IPS-20b (cell line): ENCODE data around the gene THAP7.

ENCODE experiments used
- H3K27ac ChIP-seq: one replicate; pipeline ENCODE4 v1.5.1; 2013; ENCODE audit warnings: low read length
- H3K27me3 ChIP-seq: 2 replicates; pipeline ENCODE4 v1.6.1; 2013; ENCODE audit warnings: mild to moderate bottlenecking, low read length, inconsistent platforms; ENCODE audit not compliant: insufficient read depth
- H3K36me3 ChIP-seq: 2 replicates; pipeline ENCODE4 v1.6.1; 2013; ENCODE audit warnings: low read depth, mild to moderate bottlenecking, inconsistent platforms, low read length, moderate library complexity; ENCODE audit not compliant: insufficient read depth
- H3K4me1 ChIP-seq: 2 replicates; pipeline ENCODE4 v1.6.1; 2013; ENCODE audit warnings: mild to moderate bottlenecking, control low read depth, inconsistent platforms, low read length, moderate library complexity; ENCODE audit not compliant: insufficient read depth
- H3K4me3 ChIP-seq: 2 replicates; pipeline ENCODE4 v1.5.1; 2013; ENCODE audit warnings: mild to moderate bottlenecking, low read length, inconsistent platforms
- H3K9ac ChIP-seq: 2 replicates; pipeline ENCODE4 v1.6.1; 2013; ENCODE audit warnings: low read depth, mild to moderate bottlenecking, inconsistent platforms, low read length, moderate library complexity
- H3K9me3 ChIP-seq: 2 replicates; pipeline ENCODE4 v1.6.1; 2013; ENCODE audit warnings: mild to moderate bottlenecking, low read depth, low read length, inconsistent platforms; ENCODE audit not compliant: insufficient read depth

Gene THAP7

DNA sequence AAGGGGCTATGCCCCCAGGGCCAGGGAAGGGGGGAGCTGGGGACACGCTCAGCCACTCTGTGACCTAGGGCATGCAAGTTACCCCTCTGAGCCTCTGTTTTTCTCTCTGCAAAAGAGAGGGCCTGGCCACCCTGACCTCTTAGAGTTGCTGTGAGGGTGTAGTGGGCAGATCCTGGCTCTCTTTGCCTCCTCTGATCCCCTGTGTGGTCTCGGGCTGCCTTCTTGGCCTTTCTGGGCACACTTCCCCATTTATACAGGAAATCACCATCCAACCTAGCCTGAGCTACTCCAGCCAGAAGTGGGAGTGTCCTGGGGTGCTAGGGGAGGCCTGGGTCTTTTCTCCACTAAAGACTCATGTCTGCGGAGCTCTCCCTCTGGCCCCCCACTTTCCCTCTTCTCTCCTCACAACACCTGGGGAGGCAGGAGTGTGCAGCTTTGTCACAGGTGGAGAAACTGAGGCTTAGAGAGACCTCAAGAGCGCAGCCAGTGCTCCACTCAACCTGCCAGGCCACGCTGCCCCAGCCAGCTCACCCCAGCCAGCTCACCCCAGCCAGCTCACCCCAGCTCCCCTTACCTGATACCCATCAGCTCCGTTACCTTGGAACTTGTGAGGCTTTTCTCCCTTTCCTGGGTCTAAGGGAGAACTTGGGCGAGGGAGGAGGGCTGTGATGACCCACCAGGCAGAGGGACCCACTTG is 33.5 kb downstream of the THAP7 start:
- no peak overlapping the region for H3K27ac ChIP-seq
- H3K4me3 ChIP-seq, result no peak overlapping the region
- no peaks in the 10 kb centered on the region for H3K36me3 ChIP-seq
- H3K9ac ChIP-seq, result no peak overlapping the region
- H3K9me3 ChIP-seq, result no peaks in the 10 kb centered on the region
- H3K4me1 ChIP-seq, result peaks cover 17% of the 10 kb centered on the region
- H3K27me3 ChIP-seq, result peaks cover 66% of the 10 kb centered on the region

DNA sequence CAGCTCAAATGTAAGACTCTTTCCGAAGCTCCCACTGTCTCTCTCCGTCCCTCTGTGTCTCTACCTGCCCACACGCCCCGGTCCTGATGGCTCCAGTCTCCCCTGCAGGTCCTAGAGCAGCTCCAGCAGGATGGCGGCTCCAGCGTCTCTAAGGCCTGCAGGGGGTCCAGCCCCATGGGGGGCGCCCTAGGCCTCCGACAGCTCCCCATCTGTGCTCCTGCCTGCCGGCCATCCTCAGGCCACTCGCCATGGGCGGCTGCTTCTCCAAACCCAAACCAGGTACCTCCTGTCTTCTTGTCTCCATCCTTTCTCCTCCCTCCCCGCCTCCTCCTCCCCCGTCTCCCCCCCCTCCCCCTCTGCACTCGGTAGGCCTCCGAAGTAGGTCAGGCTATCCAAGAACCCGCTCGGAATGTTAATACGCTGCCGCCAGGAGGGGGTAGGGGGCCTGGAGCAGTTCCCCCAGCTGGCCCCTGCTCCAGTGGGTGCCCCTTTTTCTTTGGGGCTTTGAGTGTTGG is 34.2 kb downstream of the THAP7 start:
- Histone ChIP-seq H3K9ac (no peak overlapping the region), H3K27ac (no peak overlapping the region), H3K27me3 (peaks cover 73% of the 10 kb centered on the region), H3K4me3 (peak overlapping the region; percentile 30; the same call in 1 of the 2 replicates), H3K4me1 (peaks cover 17% of the 10 kb centered on the region), H3K9me3 (no peaks in the 10 kb centered on the region), H3K36me3 (no peaks in the 10 kb centered on the region)

DNA sequence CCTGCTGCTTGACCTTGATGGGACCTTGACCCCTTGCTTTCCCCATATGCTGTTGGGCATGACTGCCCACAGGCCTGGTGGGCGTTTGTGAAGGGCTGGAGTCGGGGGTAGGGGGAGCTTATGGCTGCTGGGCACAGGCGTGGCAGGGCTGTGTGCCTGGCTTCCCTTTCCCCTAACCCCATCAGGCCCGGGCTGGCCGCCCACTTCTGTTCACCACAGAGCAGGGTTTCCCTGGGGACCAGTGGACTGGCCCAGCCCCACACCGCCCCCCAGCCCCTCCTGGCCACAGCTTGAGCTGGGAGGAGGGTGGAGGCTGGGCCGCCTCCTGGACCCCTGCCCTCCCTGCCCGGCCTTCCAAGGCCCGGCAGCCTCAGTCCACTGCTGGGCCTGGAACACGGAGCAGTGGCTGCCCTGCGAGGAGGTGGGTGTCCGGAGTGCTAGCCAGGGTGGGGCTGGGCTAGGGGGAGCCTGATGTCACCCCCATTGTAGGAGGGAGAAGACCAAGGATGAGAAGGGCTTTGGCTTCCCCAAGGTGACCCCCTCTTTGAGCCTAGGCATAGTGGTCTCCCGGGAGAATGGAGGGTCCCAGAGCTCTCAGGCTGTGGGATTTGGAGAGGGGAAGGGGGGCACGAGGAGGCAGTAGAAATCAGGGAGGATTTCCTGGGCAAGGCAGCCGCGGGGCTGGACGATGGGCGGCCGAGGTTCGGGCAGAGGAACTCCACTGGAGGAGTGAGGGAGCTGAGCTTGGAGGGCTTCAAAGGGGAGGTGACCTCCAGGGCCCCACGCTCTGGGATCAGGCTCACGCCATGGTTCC is 34.8 kb downstream of the THAP7 start, which contains the start of gene AIFM3:
Gene AIFM3, plus strand, starts transcription at position 373 of the 814 bp plus-strand sequence. CDS start 690 bp downstream, outside the sequence.
- Histone ChIP-seq H3K9me3 (no peaks in the 10 kb centered on the region), H3K27me3 (peaks cover 79% of the 10 kb centered on the region), H3K36me3 (no peaks in the 10 kb centered on the region), H3K4me1 (peaks cover 17% of the 10 kb centered on the region), H3K9ac (no peak within 1 kb of the TSS), H3K4me3 (peak within 1 kb of the TSS; percentile 30; the same call in 1 of the 2 replicates), H3K27ac (no peak within 1 kb of the TSS)

DNA sequence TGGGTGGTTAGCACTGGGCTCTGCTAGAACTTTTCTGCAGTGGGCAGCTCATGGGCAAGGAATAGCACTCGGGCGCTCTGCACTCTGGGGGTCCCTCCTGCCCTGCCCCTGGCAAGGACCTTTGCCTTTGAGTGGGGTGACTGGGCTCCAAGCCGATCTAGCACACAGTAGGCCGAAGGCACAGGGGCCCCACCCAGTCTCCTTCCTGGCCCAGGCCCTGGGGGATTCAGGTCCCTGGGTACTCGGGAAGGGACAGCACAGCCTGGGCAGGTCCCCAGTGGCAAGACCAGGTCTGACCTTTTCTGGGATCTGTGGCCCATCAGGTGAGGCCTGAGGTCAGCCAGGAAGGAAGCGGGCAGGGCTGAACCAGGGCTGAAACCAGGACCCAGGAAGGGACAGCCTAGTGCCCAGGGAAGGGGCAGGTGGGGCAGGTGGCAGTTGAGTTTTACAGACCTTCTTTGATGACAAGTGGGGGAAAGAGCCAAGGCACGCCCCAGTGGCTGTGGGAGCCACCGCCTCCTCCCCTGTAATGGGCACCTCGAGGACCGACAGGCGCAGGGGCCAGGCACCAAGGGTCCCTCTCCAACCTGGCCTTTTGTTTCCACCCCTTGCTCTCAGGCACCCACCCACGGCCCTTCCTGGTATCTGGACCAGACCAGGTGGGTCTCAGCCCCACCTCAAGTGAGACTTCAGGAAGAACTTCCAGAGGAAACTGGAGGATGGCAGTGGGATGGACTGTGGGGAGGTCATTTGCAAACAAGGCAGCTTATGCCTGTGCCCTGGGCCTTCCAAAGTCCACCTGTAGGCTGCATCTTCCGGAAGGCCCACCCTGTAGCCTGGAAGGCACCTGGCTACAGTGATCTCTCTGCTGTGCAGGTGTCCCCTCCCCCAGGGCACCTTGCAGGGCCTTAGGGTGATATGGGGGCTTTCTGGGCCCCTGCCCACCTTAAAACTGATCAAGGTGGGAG is 35.7 kb downstream of the THAP7 start:
- H3K27me3 ChIP-seq, result peaks cover 80% of the 10 kb centered on the region
- no peak overlapping the region for H3K27ac ChIP-seq
- no peak overlapping the region for H3K9ac ChIP-seq
- H3K9me3 ChIP-seq, result no peaks in the 10 kb centered on the region
- no peak overlapping the region for H3K4me3 ChIP-seq
- no peaks in the 10 kb centered on the region for H3K36me3 ChIP-seq
- peaks cover 13% of the 10 kb centered on the region for H3K4me1 ChIP-seq

DNA sequence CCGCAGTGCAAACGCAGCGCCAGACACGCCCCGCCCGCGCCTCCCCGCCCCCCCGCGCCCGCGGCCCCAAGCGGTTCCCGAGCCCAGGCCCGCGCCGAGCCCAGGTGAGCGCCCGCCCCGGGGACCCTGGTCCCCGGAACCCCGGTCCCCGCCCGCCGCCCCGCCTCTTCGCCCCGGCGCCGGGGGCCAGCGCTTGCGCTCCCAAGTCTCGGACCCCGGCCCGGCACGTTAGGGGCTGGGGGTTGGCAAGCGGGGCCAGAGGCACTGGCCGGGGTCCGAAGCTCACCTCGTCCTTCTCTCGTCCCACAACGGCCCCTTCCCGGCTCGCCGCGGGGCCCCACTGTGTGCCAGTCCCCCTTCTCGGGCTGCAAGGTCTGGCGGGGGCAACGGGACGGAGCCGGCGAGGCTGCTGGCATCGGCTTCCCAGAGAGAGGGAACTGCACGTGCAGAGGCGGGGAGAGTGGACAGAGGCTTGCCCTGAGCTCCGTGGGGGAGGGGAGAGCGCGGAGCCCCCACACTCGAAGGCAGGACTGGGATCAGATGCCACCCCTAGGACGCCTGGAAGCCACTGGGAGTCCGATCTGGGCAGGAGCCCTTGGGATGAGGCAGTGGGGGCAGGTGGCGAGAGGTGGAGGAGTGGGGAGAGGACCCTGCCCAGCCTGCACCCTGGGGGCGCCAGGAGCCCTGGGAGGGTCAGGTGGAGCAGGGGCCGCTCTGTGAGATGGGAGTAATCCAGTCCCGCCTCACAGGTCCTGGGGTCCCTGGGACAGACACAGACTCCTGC is 36.6 kb downstream of the THAP7 start:
- Histone ChIP-seq H3K36me3 (no peaks in the 10 kb centered on the region), H3K9ac (no peak overlapping the region), H3K27ac (no peak overlapping the region), H3K9me3 (no peaks in the 10 kb centered on the region), H3K27me3 (peaks cover 80% of the 10 kb centered on the region), H3K4me3 (peak overlapping the region; percentile 45; the same call in 1 of the 2 replicates), H3K4me1 (peaks cover 11% of the 10 kb centered on the region)

DNA sequence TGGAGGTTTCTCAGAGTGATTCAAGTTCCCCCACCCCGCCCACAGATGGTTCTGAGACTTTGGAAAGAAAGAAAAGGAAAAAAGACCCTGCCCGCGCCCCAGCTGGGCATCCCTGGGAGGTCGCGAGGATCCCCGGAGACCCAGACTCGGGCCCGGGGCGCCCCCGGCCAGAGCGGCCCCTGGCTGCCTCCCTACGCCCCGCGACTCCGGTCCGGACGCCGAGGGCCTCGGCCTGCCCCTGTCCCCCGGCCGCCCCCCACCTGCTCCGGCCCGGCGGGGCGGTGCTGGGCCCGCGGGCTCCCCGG is 37.2 kb downstream of the THAP7 start:
- H3K9me3 ChIP-seq, result no peaks in the 10 kb centered on the region
- H3K36me3 ChIP-seq, result no peaks in the 10 kb centered on the region
- no peak overlapping the region; the same call in 1 of the 2 replicates for H3K9ac ChIP-seq
- H3K4me1 ChIP-seq, result peaks cover 11% of the 10 kb centered on the region
- no peak overlapping the region for H3K27ac ChIP-seq
- peaks cover 74% of the 10 kb centered on the region for H3K27me3 ChIP-seq
- peak overlapping the region; percentile 51; the same call in 1 of the 2 replicates for H3K4me3 ChIP-seq

DNA sequence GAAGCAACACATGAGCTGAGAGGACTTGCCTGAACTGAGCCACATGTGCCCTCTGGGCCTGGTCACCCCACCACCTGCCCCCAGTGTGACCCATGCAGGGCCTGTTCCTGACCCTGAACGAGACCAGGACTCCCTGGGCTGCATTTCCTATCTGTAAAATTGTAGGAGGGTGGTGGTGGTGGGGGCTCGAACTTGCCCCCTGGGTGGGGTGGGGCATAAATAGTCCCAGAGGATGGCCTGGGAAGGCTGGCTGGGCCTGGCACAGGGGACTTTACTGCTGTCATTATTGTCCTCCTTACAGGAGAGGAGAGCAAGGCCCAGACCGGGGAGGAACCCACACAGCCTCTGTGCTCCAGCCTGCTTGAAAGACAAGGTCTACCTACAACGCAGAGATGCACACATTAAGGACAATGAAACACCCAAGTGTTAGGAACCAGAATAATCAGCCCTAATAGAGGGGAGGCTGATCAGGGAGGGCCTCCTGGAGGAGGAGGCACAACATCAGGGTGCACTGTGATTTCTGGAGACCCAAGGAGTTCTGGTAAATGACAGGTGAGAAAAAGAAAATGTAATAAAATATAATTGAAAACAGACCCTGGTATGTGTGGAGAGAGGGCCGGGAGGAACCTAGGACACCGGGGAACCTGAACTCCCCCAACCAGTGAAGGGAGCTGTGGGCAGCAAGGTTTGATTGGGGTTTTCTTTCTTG is 37.7 kb downstream of the THAP7 start:
- Histone ChIP-seq H3K27me3 (peaks cover 70% of the 10 kb centered on the region), H3K4me1 (peaks cover 11% of the 10 kb centered on the region), H3K9ac (no peak overlapping the region; the same call in 1 of the 2 replicates), H3K9me3 (no peaks in the 10 kb centered on the region), H3K27ac (no peak overlapping the region), H3K4me3 (peak overlapping the region; percentile 51; the same call in 1 of the 2 replicates), H3K36me3 (no peaks in the 10 kb centered on the region)

DNA sequence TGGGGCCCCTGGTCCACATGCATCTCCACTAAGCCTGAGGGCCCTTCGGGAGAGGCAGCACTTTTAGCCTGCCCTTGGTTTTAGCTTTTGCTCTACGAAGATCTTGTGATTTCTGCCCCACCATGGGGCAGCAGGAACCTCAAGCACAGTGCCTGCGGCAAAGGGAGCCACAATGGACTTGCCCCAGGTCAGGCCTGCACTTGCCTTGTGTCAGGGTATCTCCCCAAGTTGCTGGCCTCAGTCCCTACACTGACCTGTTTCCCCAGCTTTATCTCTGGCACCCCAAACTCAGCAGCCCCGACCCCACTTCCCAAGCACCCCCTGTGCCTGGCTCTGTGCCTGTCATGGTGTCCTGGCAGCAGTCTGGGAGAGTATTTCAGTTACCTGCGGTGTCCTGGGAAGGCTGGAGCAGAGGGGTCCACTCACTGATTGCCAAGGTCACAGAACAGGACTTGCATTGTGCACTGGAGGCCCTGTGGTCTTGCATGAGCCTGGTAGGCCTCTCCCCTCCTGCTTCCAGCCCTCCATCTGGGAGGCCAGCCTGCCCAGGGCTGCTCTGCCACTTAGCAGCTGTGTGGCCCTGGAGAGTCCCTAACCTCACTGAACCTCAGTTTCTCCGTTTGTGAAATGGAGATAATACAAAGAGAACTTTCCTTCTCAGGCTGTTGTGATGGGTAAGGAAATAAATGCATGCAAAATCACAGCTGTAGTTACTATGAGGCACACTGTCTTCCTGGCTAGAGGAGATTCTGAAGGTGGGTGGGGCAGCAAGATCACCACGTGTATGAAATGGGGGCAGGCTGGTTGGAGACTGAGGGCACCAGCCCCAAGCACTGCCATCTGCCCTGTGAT is 38.5 kb downstream of the THAP7 start:
- Histone ChIP-seq H3K9me3 (no peaks in the 10 kb centered on the region), H3K4me3 (no peak overlapping the region), H3K9ac (no peak overlapping the region), H3K27ac (no peak overlapping the region), H3K36me3 (no peaks in the 10 kb centered on the region), H3K27me3 (peaks cover 67% of the 10 kb centered on the region), H3K4me1 (peaks cover 11% of the 10 kb centered on the region)

DNA sequence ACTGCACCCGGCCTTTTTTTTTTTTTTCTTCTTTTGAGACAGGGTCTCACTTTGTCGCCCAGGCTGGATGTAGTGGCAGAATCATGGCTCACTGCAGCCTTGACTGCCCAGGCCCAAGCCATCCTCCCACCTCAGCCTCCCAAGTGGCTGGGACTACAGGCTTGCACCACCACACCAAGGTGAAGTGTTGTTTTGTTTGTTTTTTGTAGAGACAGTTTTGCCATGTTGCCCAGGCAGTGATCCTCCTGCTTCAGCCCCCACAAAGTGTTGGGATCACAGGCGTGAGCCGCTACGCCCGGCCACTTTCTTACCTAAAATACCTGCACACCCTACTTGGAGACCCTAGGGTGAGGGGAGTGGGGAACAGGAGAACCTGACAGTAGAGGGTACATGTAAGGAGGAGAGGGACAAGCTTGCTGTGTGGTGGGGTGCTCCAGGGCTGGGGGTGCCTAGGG is 39.4 kb downstream of the THAP7 start:
- Histone ChIP-seq H3K4me3 (no peak overlapping the region), H3K36me3 (no peaks in the 10 kb centered on the region), H3K27ac (no peak overlapping the region), H3K27me3 (peaks cover 67% of the 10 kb centered on the region), H3K9ac (no peak overlapping the region), H3K9me3 (no peaks in the 10 kb centered on the region), H3K4me1 (peaks cover 7% of the 10 kb centered on the region)
